ENCODE data around the gene NELL2. TPM values are rescaled to one million over a fixed set of nuclear protein-coding genes. Genes with fewer than 3 reads are reported as not detected.
"Not testable (repeated sequence)": the region's sequence is repeated elsewhere in the genome, so short reads cannot be mapped to it uniquely, and the experiment has no call there.

The NELL2 gene
- total and polyA plus RNA-seq, 7 donors, result 0.17 to 1.8 (median 0.30) TPM; not detected in 3

GRCh38 chr12:44830566-44831055, 45.5 kb downstream of the NELL2 start:
- H3K27ac ChIP-seq, result no peak overlapping the region
- 39 to 45% (median 41%) methylated on average over 1 of the region's 1 CpG for WGBS, 3 donors
- ATAC-seq (no peak), DNase-seq (no peak)
- H3K36me3 ChIP-seq (ENCODE audit: insufficient read depth in 1 of 2, low read depth in 1 of 2), result no peaks in the 10 kb centered on the region
- H3K4me1 ChIP-seq, result no peaks in the 10 kb centered on the region
- no peak for TF ChIP-seq CTCF (IDR thresholded peaks at IDR 0.05)
- no peaks in the 10 kb centered on the region for H3K9me3 ChIP-seq
- intact Hi-C loops (cut with DNase I), result no loop called here
- no peak overlapping the region for H3K4me3 ChIP-seq
- H3K27me3 ChIP-seq (ENCODE audit: insufficient read depth in 3 of 3, low read length in 2 of 3), result no peaks in the 10 kb centered on the region

GRCh38 chr12:44829045-44829444, 47.1 kb downstream of the NELL2 start:
- no peaks in the 10 kb centered on the region for H3K27me3 ChIP-seq (ENCODE audit: insufficient read depth in 3 of 3, low read length in 2 of 3)
- no peaks in the 10 kb centered on the region for H3K4me1 ChIP-seq
- H3K9me3 ChIP-seq, result no peaks in the 10 kb centered on the region
- intact Hi-C loops (cut with DNase I), result no loop called here
- no peak overlapping the region for H3K4me3 ChIP-seq
- DNase-seq, result no peak
- no peak overlapping the region for H3K27ac ChIP-seq
- WGBS, 3 donors, result 20 to 53% (median 39%) methylated on average over 1 of the region's 1 CpG
- TF ChIP-seq CTCF (IDR thresholded peaks at IDR 0.05), result no peak
- ATAC-seq, result no peak
- no peaks in the 10 kb centered on the region for H3K36me3 ChIP-seq (ENCODE audit: insufficient read depth in 1 of 2, low read depth in 1 of 2)

GRCh38 chr12:44827832-44828438, 48.2 kb downstream of the NELL2 start:
- Histone ChIP-seq H3K36me3 (ENCODE audit: insufficient read depth in 1 of 2, low read depth in 1 of 2) (no peaks in the 10 kb centered on the region), H3K4me1 (no peaks in the 10 kb centered on the region), H3K27ac (no peak overlapping the region), H3K4me3 (no peak overlapping the region), H3K9me3 (no peaks in the 10 kb centered on the region), H3K27me3 (ENCODE audit: insufficient read depth in 3 of 3, low read length in 2 of 3) (no peaks in the 10 kb centered on the region)
- ATAC-seq, result no peak
- WGBS, 3 donors, result 70 to 87% (median 82%) methylated on average over 3 of the region's 3 CpGs
- no peak for DNase-seq
- intact Hi-C loops (cut with DNase I), result no loop called here
- TF ChIP-seq CTCF (IDR thresholded peaks at IDR 0.05), result no peak

- H3K4me3 ChIP-seq; H3K36me3 ChIP-seq (ENCODE audit: insufficient read depth in 1 of 2, low read depth in 1 of 2); ATAC-seq; H3K9me3 ChIP-seq; H3K4me1 ChIP-seq; H3K27ac ChIP-seq; intact Hi-C loops (cut with DNase I); H3K27me3 ChIP-seq (ENCODE audit: insufficient read depth in 3 of 3, low read length in 2 of 3); DNase-seq: not testable (repeated sequence)
- WGBS, 3 donors, result 81 to 85% (median 83%) methylated on average over 8 of the region's 8 CpGs
Measured at GRCh38 chr12:44821702-44822101, 54.4 kb downstream of the NELL2 start.

GRCh38 chr12:44819884-44820283, 56.2 kb downstream of the NELL2 start:
- no peak for ATAC-seq

More at GRCh38 chr12:44819884-44820283, 56.2 kb downstream of the NELL2 start:
- H3K27me3 ChIP-seq (ENCODE audit: insufficient read depth in 3 of 3, low read length in 2 of 3), result no peaks in the 10 kb centered on the region
- 80 to 82% (median 81%) methylated on average over 4 of the region's 4 CpGs for WGBS, 3 donors
- TF ChIP-seq CTCF (IDR thresholded peaks at IDR 0.05), result no peak
- no peak overlapping the region for H3K27ac ChIP-seq
- no peak overlapping the region for H3K4me3 ChIP-seq
- DNase-seq, result no peak
- H3K36me3 ChIP-seq (ENCODE audit: insufficient read depth in 1 of 2, low read depth in 1 of 2), result no peaks in the 10 kb centered on the region
- no peaks in the 10 kb centered on the region for H3K9me3 ChIP-seq
- intact Hi-C loops (cut with DNase I), result no loop called here
- no peaks in the 10 kb centered on the region for H3K4me1 ChIP-seq
